Skeletal muscle tissue (tissue), 4 donors: ENCODE results near the gene SMCR8. TPM values are rescaled to one million over a fixed set of nuclear protein-coding genes. Genes with fewer than 3 reads are reported as not detected.
"Not testable (repeated sequence)": the region's sequence is repeated elsewhere in the genome, so short reads cannot be mapped to it uniquely, and the experiment has no call there.

Source experiments
- H3K27ac ChIP-seq: one replicate; pipeline ENCODE4 v1.7.0; 2013; ENCODE audit warnings: mild to moderate bottlenecking, low read depth, low read length, inconsistent platforms
- H3K27me3 ChIP-seq, 3 donors: one replicate each; pipeline ENCODE4 v1.7.0; 2013; ENCODE audit warnings: low read length in 3 of 3; ENCODE audit not compliant: control insufficient read depth in 3 of 3, insufficient read depth in 3 of 3
- H3K36me3 ChIP-seq, 3 donors: one replicate each; pipeline ENCODE4 v1.7.0; 2013; ENCODE audit warnings: low read length in 3 of 3; ENCODE audit not compliant: control insufficient read depth in 3 of 3, insufficient read depth in 3 of 3
- H3K4me1 ChIP-seq, 3 donors: one replicate each; pipeline ENCODE4 v1.7.0; 2013; ENCODE audit warnings: low read length in 3 of 3, mild to moderate bottlenecking in 3 of 3; ENCODE audit not compliant: control insufficient read depth in 3 of 3, insufficient read depth in 3 of 3
- H3K4me3 ChIP-seq, 3 donors: one replicate each; pipeline ENCODE4 v1.7.0; 2013; ENCODE audit warnings: low read length in 3 of 3
- H3K9ac ChIP-seq, 3 donors: one replicate each; pipeline ENCODE4 v1.7.0; 2013; ENCODE audit warnings: low read length in 3 of 3, mild to moderate bottlenecking in 3 of 3, moderate library complexity in 2 of 3, low read depth in 1 of 3
- H3K9me3 ChIP-seq, 3 donors: one replicate each; pipeline ENCODE4 v1.7.0; 2013; ENCODE audit warnings: low read length in 3 of 3; ENCODE audit not compliant: control insufficient read depth in 3 of 3
- total RNA-seq: library from RNA; depleted of rRNA; stranded (reverse); fragments of >200 nt; gene quantifications from one replicate; pipeline ENCODE4 v1.2.3, GENCODE V29; 2014
- donor health status: Osteomylitis.

The SMCR8 gene
- total RNA-seq, 1 donor from 2014 or later: 8.9 TPM

DNA sequence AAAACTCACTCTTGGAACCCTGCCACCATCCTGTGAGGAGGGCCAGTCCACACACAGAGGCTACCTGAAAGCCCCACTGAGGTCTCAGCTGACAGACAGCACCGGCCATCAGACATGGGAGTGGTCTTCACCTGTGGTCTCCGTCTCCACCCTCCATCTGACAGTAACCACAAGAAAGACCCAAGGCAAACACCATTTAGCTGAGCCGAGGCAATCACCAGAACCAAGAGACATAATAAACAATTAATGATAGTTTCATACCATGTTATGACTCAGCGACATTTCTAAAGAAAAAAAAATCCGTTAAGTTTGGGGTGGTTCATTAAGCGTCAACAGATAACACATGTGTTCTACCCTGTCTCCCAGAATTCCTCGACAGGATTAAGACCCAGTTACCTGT, 56.4 kb downstream of the SMCR8 start:
- Histone ChIP-seq H3K9ac (no peak overlapping the region), H3K4me3 (no peak overlapping the region), H3K36me3 (no peaks in the 10 kb centered on the region), H3K27me3 (peaks cover 0 to 3% (median 0%) of the 10 kb centered on the region in 3 donors), H3K4me1 (no peaks in the 10 kb centered on the region), H3K27ac (no peak overlapping the region), H3K9me3 (no peaks in the 10 kb centered on the region)

DNA sequence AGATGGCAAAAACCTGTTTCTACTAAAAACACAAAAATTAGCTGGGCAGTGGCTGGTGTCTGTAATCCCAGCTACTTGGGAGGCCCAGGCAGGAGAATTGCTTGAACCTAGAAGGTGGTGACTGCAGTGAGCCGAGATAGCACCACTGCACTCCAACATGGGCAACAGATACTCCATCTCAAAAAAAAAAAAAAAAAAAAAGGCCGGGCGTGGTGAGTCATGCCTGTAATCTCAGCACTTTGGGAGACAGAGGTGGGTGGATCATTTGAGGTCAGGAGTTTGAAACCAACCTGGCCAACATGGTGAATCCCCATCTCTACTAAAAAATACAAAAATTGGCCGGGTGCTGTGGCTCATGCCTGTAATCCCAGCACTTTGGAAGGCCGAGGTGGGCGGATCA, 58.1 kb downstream of the SMCR8 start:
- H3K4me1 ChIP-seq, H3K9ac ChIP-seq: not testable (repeated sequence)

DNA sequence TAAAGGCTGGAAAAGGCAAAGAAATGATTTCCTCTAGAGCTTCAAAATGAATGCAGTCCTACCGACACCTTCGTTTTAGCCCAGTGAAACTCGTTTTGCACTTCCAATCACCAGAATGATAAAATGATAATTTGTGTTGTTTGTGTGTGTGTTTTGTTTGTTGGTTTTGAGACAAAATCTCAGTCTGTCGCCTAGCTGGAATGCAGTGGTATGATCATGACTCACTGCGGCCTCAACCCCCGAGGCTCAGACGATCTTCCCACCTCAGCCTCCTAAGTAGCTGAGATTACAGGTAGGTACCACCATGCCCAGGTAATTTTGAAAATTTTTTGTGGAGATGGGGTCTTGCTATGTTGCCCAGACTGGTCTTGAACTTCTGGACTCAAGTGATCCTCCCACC, 59.1 kb downstream of the SMCR8 start:
- no peaks in the 10 kb centered on the region for H3K4me1 ChIP-seq
- no peak overlapping the region for H3K27ac ChIP-seq
- no peak overlapping the region for H3K4me3 ChIP-seq
- H3K9me3 ChIP-seq: no peaks in the 10 kb centered on the region
- H3K27me3 ChIP-seq: peaks cover 0 to 3% (median 0%) of the 10 kb centered on the region in 3 donors
- no peaks in the 10 kb centered on the region for H3K36me3 ChIP-seq
- H3K9ac ChIP-seq: no peak overlapping the region

More for the DNA sequence above, 58.1 kb downstream of the SMCR8 start:
- H3K9me3 ChIP-seq, H3K27ac ChIP-seq, H3K4me3 ChIP-seq, H3K36me3 ChIP-seq, H3K27me3 ChIP-seq: not testable (repeated sequence)

Other genes starting within 250 kb of the SMCR8 start
- gene DRG2, start 227.3 kb upstream of the SMCR8 start, total RNA-seq: 20.9 TPM
- gene MYO15A, start 206.5 kb upstream of the SMCR8 start, total RNA-seq: 0.52 TPM
- 77.8 TPM for gene ALKBH5, start 131.5 kb upstream of the SMCR8 start, total RNA-seq
- gene LLGL1, start 89.7 kb upstream of the SMCR8 start, total RNA-seq: 15.1 TPM
- gene FLII, start 56.6 kb upstream of the SMCR8 start, total RNA-seq: 193 TPM
- 23.0 TPM for gene MIEF2, start 54.6 kb upstream of the SMCR8 start, total RNA-seq
- gene TOP3A, start 299 bp upstream of the SMCR8 start, total RNA-seq: 21.9 TPM
- gene SHMT1, start 48.3 kb downstream of the SMCR8 start, total RNA-seq: 13.0 TPM
- gene EVPLL, start 62.5 kb downstream of the SMCR8 start, total RNA-seq: not detected
- not detected for gene LGALS9C, start 161.5 kb downstream of the SMCR8 start, total RNA-seq